GM12892 (cell line): ENCODE results near the gene SS18L1.
"Not testable (repeated sequence)": the region's sequence is repeated elsewhere in the genome, so short reads cannot be mapped to it uniquely, and the experiment has no call there.

ENCODE experiments used
- DNase-seq: peaks from one replicate; pipeline ENCODE4 v3.0.0; 2011; ENCODE audit not compliant: insufficient read length
- FAIRE-seq: peaks from 2 replicates; lab custom pipeline; 2011; peaks lifted over from hg19 to GRCh38; lab: Jason Lieb, UNC
- POLR2A ChIP-seq: IDR thresholded peaks from 2 replicates; pipeline ENCODE4 v1.6.1; 2011; ENCODE audit warnings: low read depth, low read length, control low read depth
- POLR2AphosphoS5 ChIP-seq: IDR thresholded peaks from 2 replicates; pipeline ENCODE4 v1.6.1; 2011; ENCODE audit warnings: low read depth, low read length, control low read depth
- TAF1 ChIP-seq: IDR thresholded peaks from 2 replicates; pipeline ENCODE4 v1.6.1; 2011; ENCODE audit warnings: low read depth, mild to moderate bottlenecking, control low read depth, low read length, borderline replicate concordance

SS18L1 gene

GRCh38 chr20:62141397-62142251 lies 1.9 kb upstream of the SS18L1 start:
- no peak for TF ChIP-seq TAF1
- no peak for TF ChIP-seq POLR2A
- TF ChIP-seq POLR2AphosphoS5 = no peak
- FAIRE-seq (peak; percentile 53), DNase-seq (no peak)

- TF ChIP-seq TAF1 = no peak
- no peak for TF ChIP-seq POLR2A
- TF ChIP-seq POLR2AphosphoS5 = no peak
- no peak for FAIRE-seq
- no peak for DNase-seq
These were observed 1.1 kb upstream of the SS18L1 start for GRCh38 chr20:62142252-62143080.

- TF ChIP-seq TAF1 = no peak
- DNase-seq (peak; percentile 61), FAIRE-seq (peak; percentile 24)
These were observed 622 bp downstream of the SS18L1 start for GRCh38 chr20:62143957-62144825.

- TF ChIP-seq TAF1 (no peak), POLR2AphosphoS5 (no peak), POLR2A (no peak)
- DNase-seq = no peak
- FAIRE-seq = no peak
These were observed 2.1 kb downstream of the SS18L1 start for GRCh38 chr20:62145688-62146018.

GRCh38 chr20:62146019-62146755 lies 2.6 kb downstream of the SS18L1 start:
- TF ChIP-seq TAF1 = no peak
- no peak for TF ChIP-seq POLR2AphosphoS5
- no peak for TF ChIP-seq POLR2A
- DNase-seq (no peak), FAIRE-seq (no peak)

- no peak for FAIRE-seq
- TF ChIP-seq TAF1 (no peak), POLR2AphosphoS5 (no peak), POLR2A (no peak)
- DNase-seq = no peak
These were observed 3.6 kb downstream of the SS18L1 start for GRCh38 chr20:62147125-62147524.

- TF ChIP-seq POLR2AphosphoS5 = no peak
- no peak for TF ChIP-seq POLR2A
- no peak for TF ChIP-seq TAF1
- DNase-seq (no peak), FAIRE-seq (no peak)
These were observed 4.0 kb downstream of the SS18L1 start for GRCh38 chr20:62147528-62147927.

GRCh38 chr20:62148383-62148782 lies 4.8 kb downstream of the SS18L1 start:
- DNase-seq = not testable (repeated sequence)

GRCh38 chr20:62148908-62149314 lies 5.3 kb downstream of the SS18L1 start:
- DNase-seq (no peak), FAIRE-seq (no peak)
- TF ChIP-seq TAF1 (no peak), POLR2AphosphoS5 (no peak), POLR2A (no peak)

More at GRCh38 chr20:62148383-62148782, 4.8 kb downstream of the SS18L1 start:
- not testable (repeated sequence) for FAIRE-seq

- TF ChIP-seq TAF1 (no peak), POLR2AphosphoS5 (no peak), POLR2A (no peak)
- FAIRE-seq = no peak
- DNase-seq = no peak
These were observed 6.2 kb downstream of the SS18L1 start for GRCh38 chr20:62149532-62150309.
